ENCODE data around the gene GSE1.
A peak's percentile ranks its signal among the peaks of the same experiment; 100 is the strongest.

The GSE1 gene

DNA sequence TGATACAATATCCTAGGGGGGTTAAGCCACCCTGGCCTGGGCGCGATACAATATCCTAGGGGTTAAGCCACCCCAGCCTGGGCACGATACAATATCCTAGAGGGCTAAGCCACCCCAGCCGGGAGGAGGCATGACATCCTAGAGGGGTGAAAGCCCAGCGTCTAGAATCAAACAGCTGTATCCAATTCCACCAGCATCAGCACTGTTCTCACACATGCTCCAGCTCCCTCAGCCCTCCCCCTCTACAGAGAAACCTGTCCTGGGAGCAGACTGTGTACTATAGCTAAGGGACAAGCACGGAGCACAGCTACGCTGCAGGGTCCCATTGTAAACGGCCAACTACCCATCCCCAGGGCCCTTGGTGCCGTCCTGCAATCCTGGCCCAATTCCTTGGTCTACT is 69.4 kb downstream of the GSE1 start:
- DNase-seq (ENCODE audit: low read depth) = no peak

DNA sequence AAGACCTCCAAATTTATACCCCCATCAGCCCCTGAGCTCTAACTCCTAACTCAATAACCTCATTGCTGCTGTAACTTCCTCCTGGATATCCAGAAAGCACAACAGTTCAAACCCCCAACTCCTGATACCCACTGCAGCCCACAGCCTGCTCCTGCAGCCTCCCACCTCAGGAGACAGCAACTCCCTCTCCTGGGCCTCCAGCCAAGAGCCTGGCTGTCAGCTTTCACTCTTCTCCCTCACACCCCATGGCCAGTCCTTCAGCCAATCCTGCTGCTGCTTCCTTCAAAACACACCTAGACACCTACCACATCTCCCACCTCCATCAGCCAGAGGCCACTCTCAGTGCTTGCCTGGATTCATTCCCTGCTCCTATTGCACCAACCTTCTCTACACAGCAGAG is 70.2 kb downstream of the GSE1 start:
- DNase-seq (ENCODE audit: low read depth) = no peak

DNA sequence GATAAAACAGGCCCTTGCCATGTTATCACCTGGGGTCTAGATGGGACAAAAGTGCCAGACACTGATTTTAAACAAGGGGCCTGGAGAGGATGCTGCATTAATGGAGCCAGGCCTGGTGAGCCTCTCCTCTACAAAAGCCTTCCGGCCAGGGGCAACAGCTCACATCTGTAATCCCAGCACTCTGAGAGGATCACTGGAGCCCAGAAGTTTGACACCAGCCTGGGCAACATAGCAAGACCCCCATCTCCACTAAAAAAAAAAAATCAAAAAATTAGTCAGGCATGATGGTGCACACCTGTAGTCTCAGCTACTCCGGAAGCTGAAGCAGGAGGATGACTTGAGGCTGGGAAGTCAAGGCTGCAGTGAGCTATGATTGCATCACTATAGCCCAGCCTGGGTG is 72.1 kb downstream of the GSE1 start:
- no peak for DNase-seq (ENCODE audit: low read depth)

GRCh38 chr16:85686912-85687591 is 73.9 kb downstream of the GSE1 start:
- DNase-seq (ENCODE audit: low read depth) = no peak

DNA sequence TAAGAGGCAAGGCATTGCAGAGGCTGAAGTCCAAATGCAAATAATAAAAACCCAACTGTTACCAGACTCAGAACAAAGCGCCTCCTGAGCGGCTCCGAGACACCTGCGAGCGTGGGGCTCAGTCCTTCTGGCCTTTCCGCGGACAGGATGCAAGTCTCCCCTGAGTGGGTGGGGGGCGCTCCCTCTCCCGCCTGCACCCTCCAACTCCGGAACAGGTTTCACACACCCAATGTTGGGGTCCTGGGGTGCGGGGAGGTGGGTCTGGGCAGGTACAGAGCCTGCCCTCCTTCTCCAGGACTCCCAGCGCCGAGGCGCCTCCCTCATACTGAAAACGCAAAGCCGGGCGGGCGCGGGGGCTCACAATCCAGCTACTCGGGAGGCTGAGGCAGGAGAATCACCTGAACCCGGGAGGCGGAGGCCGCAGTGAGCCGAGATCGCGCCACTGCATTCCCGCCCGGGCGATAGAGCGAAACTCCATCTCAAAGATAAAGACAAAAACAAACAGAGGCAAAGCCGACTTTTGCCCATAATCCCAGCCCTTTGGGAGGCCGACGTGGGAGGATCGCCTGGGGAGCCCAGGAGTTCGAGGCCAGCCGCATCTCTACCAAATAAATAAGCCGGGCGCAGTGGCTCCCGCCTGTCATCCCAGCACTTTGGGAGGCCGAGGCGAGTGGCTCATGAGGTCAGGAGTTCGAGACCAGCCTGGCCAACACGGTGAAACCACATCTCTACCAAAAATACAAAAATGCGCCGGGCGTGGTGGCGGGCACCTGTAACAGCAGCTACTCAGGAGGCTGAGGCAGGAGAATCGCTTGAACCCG is 74.7 kb downstream of the GSE1 start:
- DNase-seq (ENCODE audit: low read depth) = no peak

- peak; percentile 83 for DNase-seq (ENCODE audit: low read depth)
These were observed 75.6 kb downstream of the GSE1 start, which contains the start of gene GINS2 for GRCh38 chr16:85688586-85689284. Gene GINS2, minus strand, starts transcription at chr16:85688954. Its CDS starts 56 bp downstream, at chr16:85688898.

GRCh38 chr16:85689285-85689949 is 76.3 kb downstream of the GSE1 start:
- DNase-seq (ENCODE audit: low read depth) = no peak

DNA sequence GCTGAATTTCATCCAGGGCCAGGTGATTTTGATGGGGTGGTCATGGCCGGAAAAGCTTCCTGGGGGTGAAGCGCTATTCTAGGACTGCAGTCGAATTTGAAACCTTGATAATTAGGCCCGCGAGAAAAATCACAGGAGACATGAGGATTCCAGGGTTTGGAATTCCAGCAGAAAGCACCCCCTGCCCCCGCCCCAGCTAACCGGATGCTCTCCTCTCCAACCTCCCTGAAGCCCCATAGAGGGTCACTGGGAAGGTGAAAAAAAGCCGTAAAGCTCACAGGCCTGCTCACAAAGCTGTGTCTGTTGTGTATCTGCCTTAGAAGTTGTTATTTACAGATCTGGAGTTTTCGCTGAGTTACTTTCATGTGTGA is 76.8 kb downstream of the GSE1 start:
- DNase-seq (ENCODE audit: low read depth) = no peak

DNA sequence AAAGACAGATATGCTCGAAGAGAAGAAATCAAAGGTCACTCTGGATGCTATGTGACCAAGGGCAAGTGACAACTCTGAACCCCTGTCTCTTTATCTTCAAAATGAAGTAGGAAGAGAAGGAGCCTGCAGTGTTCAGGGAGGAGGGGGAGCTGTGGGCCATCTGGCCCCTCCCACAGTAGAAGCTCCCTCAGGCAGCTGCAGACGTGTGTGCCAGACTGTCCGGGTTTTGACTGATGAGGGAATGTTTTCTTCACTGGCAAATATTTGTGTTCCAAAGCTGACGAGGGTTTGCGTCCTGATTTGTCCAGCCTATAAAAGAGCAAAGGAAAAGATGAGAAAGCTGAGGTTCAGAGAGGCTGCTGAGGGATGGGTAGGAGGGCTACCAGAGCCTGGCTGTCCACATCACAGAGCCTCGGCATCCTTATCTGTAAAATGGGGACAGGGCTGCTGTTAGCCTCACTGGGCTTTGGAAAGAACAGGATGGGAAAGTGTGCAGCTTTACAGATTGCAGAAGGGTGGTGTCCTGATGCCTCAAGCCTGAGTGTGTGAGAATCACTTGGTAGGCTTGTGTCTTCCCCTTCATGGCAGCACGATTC is 77.4 kb downstream of the GSE1 start:
- DNase-seq (ENCODE audit: low read depth) = no peak

DNA sequence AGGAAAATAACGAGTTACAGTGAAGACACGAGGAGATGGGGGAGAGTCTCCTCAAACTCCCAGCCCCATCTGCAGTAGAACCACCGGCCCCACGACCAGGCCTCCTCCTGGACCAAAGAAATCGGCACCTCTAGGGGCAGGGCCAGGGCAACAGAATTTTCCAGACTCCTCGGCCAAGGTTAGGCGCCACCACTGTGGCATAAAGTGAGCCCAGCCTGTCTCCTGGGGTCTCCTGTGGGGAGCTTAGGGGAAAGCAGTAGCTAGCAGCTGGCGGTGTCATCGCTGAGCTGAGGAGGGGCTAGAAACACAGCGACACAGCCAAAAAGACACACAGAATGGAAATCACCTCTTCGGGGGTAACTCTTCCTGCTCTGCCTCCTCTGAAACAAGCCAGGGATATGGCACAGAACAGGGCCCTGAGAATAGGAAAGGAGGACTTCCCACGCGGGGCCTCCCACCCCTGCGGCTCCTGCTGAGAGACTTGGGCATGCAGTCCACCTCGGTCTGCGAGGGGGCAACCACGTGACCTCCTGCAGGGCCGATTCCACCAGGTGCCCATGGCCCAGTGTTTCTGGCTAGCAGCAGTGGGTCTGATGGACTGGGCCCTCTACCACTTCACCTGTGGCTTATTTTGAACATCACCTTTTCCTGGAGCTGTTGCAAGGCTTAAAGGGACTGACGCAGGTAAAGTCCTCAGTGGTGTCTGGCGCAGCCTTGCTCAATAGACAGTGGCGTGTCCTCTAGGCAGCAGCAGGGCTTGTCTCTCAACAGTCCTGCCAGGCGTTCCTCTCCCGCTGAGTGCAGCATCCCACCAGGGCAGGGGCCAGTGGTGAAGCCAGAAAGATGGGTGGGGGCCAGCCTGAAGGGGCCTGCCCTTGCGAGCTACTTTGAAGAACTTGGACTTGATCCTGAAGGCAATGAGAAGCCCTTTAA is 82.3 kb downstream of the GSE1 start:
- no peak for DNase-seq (ENCODE audit: low read depth)

DNA sequence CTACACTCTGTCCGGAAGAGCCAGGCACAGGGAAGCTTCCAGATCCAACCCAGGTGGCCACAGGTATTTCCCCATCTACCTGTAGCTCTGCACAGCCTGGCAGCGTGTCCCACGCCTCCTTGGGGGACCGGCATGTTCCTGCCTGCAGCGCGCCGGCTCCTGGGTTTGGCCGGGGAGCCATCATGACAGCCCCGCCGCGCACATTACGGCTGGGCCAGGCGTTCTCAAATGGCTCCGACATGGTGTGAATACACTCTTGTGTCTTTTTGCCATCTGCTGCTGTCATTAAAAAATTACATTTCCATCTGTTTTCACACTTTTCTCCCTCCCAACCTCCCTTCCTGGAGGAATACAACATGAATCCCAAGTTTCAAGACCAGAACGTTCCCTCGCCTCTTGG is 83.7 kb downstream of the GSE1 start:
- DNase-seq (ENCODE audit: low read depth) = no peak

DNA sequence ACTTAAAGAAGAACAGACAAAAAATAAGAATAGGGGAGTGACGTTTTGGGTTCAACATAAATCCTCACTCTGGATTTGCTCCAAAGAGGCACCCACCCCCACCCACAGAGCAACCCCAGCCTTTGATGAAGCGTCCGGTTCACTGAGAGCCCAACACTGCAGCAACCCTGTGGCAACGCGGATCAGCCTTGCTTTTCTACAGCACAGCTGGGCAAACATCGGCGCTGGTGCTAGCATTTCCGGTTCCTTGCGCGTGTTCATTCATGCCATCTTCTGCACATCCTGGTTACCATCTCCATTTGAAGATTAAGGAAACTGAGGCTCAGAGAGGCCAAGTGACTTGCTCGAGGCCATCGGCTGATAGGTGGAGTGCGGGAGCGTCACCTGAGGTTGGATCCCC is 84.3 kb downstream of the GSE1 start:
- DNase-seq (ENCODE audit: low read depth) = no peak

GRCh38 chr16:85698459-85698891 is 85.4 kb downstream of the GSE1 start:
- no peak for DNase-seq (ENCODE audit: low read depth)

- DNase-seq (ENCODE audit: low read depth) = no peak
These were observed 85.9 kb downstream of the GSE1 start for GRCh38 chr16:85698935-85699558.

DNA sequence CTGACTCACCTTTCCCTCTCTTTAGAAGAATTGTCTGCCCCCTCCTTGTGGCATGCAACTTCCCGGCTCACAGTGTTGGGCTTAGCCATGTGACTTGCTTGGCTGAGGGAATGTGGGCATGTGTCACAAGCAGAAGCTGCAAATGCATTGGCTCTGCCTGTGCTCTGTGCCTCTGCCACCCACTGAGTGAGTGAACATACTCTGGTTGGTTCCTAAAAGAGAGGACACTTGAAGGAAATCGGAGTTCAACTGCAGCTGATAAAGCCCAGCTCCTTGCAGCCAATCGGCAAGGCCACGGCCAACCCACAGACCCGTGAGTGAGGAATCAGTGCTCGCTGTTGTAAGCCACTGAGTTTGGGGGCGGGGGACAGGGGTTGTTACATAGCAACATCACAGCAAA is 86.5 kb downstream of the GSE1 start:
- DNase-seq (ENCODE audit: low read depth) = no peak

- no peak for DNase-seq (ENCODE audit: low read depth)
These were observed 90.9 kb downstream of the GSE1 start for GRCh38 chr16:85704011-85704410.

GRCh38 chr16:85704900-85705846 is 92.1 kb downstream of the GSE1 start:
- no peak for DNase-seq (ENCODE audit: low read depth)

DNA sequence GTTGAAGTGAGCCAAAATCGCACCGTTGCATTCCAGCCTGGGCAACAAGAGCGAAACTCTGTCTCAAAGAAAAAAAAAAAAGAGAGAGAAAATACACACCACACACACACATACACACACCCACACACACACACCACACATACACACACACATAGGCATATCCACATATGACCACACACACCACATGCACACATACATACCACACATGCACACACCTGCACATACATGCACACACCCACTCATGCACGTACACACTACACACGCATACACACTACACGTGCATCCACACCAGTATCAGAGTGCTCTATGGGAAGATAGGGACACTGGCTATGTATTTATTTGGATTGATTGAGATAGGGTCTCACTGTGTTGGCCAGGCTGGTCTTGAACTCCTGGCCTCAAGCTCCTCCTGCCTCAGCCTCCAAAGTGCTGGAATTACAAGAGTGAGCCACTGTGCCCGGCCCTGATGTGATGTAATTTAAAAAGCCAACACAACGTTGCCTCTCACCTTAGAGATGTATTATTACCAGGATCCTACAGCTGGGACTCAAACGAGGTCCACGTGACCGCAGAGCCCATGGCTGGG is 93.4 kb downstream of the GSE1 start:
- DNase-seq (ENCODE audit: low read depth) = no peak
